GM19043 (cell line): ENCODE measurements around the gene SPDYC.

Source experiments
- ATAC-seq: cut with Tn5 transposase; IDR thresholded peaks from one replicate; pipeline ENCODE4 v1.9.1; 2021; ENCODE audit warnings: low read depth; ENCODE audit not compliant: unreplicated experiment

Gene SPDYC

GRCh38 chr11:65204143-65204542, 34.1 kb downstream of the SPDYC start:
- no peak for ATAC-seq

GRCh38 chr11:65204646-65205601, 34.9 kb downstream of the SPDYC start:
- no peak for ATAC-seq

GRCh38 chr11:65205602-65205967, 35.6 kb downstream of the SPDYC start:
- no peak for ATAC-seq

- no peak for ATAC-seq
Measured at GRCh38 chr11:65206441-65206841, 36.4 kb downstream of the SPDYC start.

GRCh38 chr11:65206901-65207300, 36.9 kb downstream of the SPDYC start:
- no peak for ATAC-seq

GRCh38 chr11:65207918-65208784, 38.1 kb downstream of the SPDYC start:
- ATAC-seq = no peak

- ATAC-seq = no peak
Measured at GRCh38 chr11:65208785-65209710, 39.0 kb downstream of the SPDYC start.

- no peak for ATAC-seq
Measured at GRCh38 chr11:65209711-65210360, 39.8 kb downstream of the SPDYC start.

- ATAC-seq = no peak
Measured at GRCh38 chr11:65210361-65210731, 40.3 kb downstream of the SPDYC start.

GRCh38 chr11:65210748-65211147, 40.7 kb downstream of the SPDYC start:
- no peak for ATAC-seq

- no peak for ATAC-seq
Measured at GRCh38 chr11:65211293-65212105, 41.5 kb downstream of the SPDYC start.

- ATAC-seq = no peak
Measured at GRCh38 chr11:65212226-65212801, 42.3 kb downstream of the SPDYC start.

GRCh38 chr11:65213322-65214211, 43.5 kb downstream of the SPDYC start:
- no peak for ATAC-seq

GRCh38 chr11:65214212-65214845, 44.3 kb downstream of the SPDYC start:
- no peak for ATAC-seq

- ATAC-seq = no peak
Measured at GRCh38 chr11:65215441-65216076, 45.5 kb downstream of the SPDYC start.

GRCh38 chr11:65216830-65217229, 46.8 kb downstream of the SPDYC start:
- ATAC-seq = no peak
